HG03378 (cell line): ENCODE measurements around the gene NADK.

Source experiments
- ATAC-seq: cut with Tn5 transposase; IDR thresholded peaks from one replicate; pipeline ENCODE4 v1.9.1; 2021; ENCODE audit warnings: mild to moderate bottlenecking, moderate library complexity; ENCODE audit not compliant: unreplicated experiment

NADK gene

GRCh38 chr1:1786836-1787605, 8.8 kb upstream of the NADK start:
- ATAC-seq = no peak

- ATAC-seq = no peak
These were observed 7.4 kb upstream of the NADK start for GRCh38 chr1:1785666-1786065.

- no peak for ATAC-seq
These were observed 6.7 kb upstream of the NADK start for GRCh38 chr1:1784933-1785332.

- ATAC-seq = no peak
These were observed 5.0 kb upstream of the NADK start for GRCh38 chr1:1783320-1783719.

- no peak for ATAC-seq
These were observed 4.3 kb upstream of the NADK start for GRCh38 chr1:1782399-1783221.

GRCh38 chr1:1781526-1781903, 3.2 kb upstream of the NADK start:
- no peak for ATAC-seq

- ATAC-seq = no peak
These were observed 2.6 kb upstream of the NADK start for GRCh38 chr1:1780598-1781525.

- peak; percentile 28 for ATAC-seq
These were observed 1.7 kb upstream of the NADK start for GRCh38 chr1:1779691-1780597.

- ATAC-seq = no peak
These were observed 1.0 kb upstream of the NADK start for GRCh38 chr1:1779320-1779675.

GRCh38 chr1:1778663-1779319, 521 bp upstream of the NADK start:
- ATAC-seq = peak; percentile 64

- ATAC-seq = no peak
These were observed 729 bp downstream of the NADK start for GRCh38 chr1:1777583-1777899.

- ATAC-seq = no peak
These were observed 1.3 kb downstream of the NADK start for GRCh38 chr1:1776672-1777582.

GRCh38 chr1:1775327-1776226, 2.7 kb downstream of the NADK start:
- no peak for ATAC-seq

GRCh38 chr1:1773874-1774273, 4.4 kb downstream of the NADK start:
- ATAC-seq = no peak

- no peak for ATAC-seq
These were observed 7.2 kb downstream of the NADK start for GRCh38 chr1:1771096-1771495.

- ATAC-seq = no peak
These were observed 8.2 kb downstream of the NADK start for GRCh38 chr1:1770102-1770501.

GRCh38 chr1:1768249-1768992, 9.8 kb downstream of the NADK start:
- ATAC-seq = no peak
